Measurements from ENCODE around the gene RLF. TPM values are rescaled to one million over a fixed set of nuclear protein-coding genes. Genes with fewer than 3 reads are reported as not detected.

The RLF gene
- polyA plus RNA-seq, 1 donor (not counting 4 experiments of a cell fraction or from before 2014, with no cell fraction given) = 10.7 TPM

- TF ChIP-seq CTCF (optimal IDR thresholded peaks at IDR 0.05 in 1 of 3, IDR thresholded peaks at IDR 0.05 in 1 of 3, conservative IDR thresholded peaks at IDR 0.05 in 1 of 3; ENCODE audit: extremely low read depth in 1 of 3, insufficient read depth in 2 of 3, low read length in 3 of 3) = no peak
- TF ChIP-seq EZH2 (IDR thresholded peaks at IDR 0.05; ENCODE audit: low read length) = no peak
- Histone ChIP-seq H3K9me3 (ENCODE audit: control insufficient read depth, low read depth, low read length) (no peaks in the 10 kb centered on the region), H3K27ac (ENCODE audit: control insufficient read depth, insufficient read depth, low read length) (no peak overlapping the region), H3K4me3 (ENCODE audit: control insufficient read depth in 2 of 3, extremely low read depth in 1 of 3, insufficient read depth in 2 of 3, low read depth in 1 of 3, low read length in 3 of 3) (no peak overlapping the region), H2AFZ (ENCODE audit: control insufficient read depth, low read length) (no peak overlapping the region), H3K4me1 (ENCODE audit: control insufficient read depth, extremely low read depth, insufficient read depth, low read length) (no peaks in the 10 kb centered on the region), H3K27me3 (ENCODE audit: control insufficient read depth, extremely low read depth, insufficient read depth, low read length) (no peaks in the 10 kb centered on the region), H3K9ac (ENCODE audit: control insufficient read depth, extremely low read depth, insufficient read depth, low read length) (no peak overlapping the region), H3K79me2 (ENCODE audit: control insufficient read depth, insufficient read depth, low read length) (peaks cover 5% of the 10 kb centered on the region), H3K9me1 (ENCODE audit: control insufficient read depth, extremely low read depth, insufficient read depth, low read length) (no peaks in the 10 kb centered on the region), H4K20me1 (ENCODE audit: control insufficient read depth, extremely low read depth, insufficient read depth, low read length) (no peaks in the 10 kb centered on the region), H3K4me2 (ENCODE audit: control insufficient read depth, extremely low read depth, insufficient read depth, low read depth, low read length) (no peak overlapping the region), H3K36me3 (ENCODE audit: control insufficient read depth in 2 of 2, extremely low read depth in 1 of 2, insufficient read depth in 2 of 2, low read length in 2 of 2) (peaks cover 7 to 21% of the 10 kb centered on the region in 2 experiments)
- DNase-seq (ENCODE audit: low read depth, low spot score) (no peak), FAIRE-seq (no peak)
- dilution Hi-C loops (cut with MboI; ENCODE audit: extremely low pct_ligation_motif_present, low sequenced_read_pairs) = no loop called here
These were observed 120.7 kb downstream of the RLF start for GRCh38 chr1:40281853-40282252.

Small RNA genes lying within 50 kb of the gene (small RNA-seq; reads per million reads assigned to genes)
- gene RNU6-1237P (ENCODE audit: insufficient read length in 3 of 3, low read depth in 3 of 3, low replicate concordance in 1 of 3) = 0 reads per million in 3 experiments

Other genes starting within 250 kb of the RLF start
- 50.1 to 62.5 TPM (median 57.0 TPM) in 3 replicates for gene MFSD2A, start 206.2 kb upstream of the RLF start, polyA plus RNA-seq
- gene CAP1, start 120.7 kb upstream of the RLF start, polyA plus RNA-seq = 891 to 1,048 TPM (median 959 TPM) in 3 replicates
- gene PPT1, start 64.1 kb upstream of the RLF start, polyA plus RNA-seq = 43.8 to 58.9 TPM (median 52.7 TPM) in 3 replicates
- gene TMCO2, start 86.5 kb downstream of the RLF start, polyA plus RNA-seq = not detected in 3 replicates
- gene ZMPSTE24, start 96.8 kb downstream of the RLF start, polyA plus RNA-seq = 34.0 to 73.4 TPM (median 44.9 TPM) in 3 replicates
- gene COL9A2, start 155.9 kb downstream of the RLF start, polyA plus RNA-seq = 1.2 to 3.0 TPM (median 1.6 TPM) in 3 replicates
- 10.2 to 19.0 TPM (median 13.2 TPM) in 3 replicates for gene SMAP2, start 212.3 kb downstream of the RLF start, polyA plus RNA-seq